ENCODE data around the gene PIK3R3. TPM values are rescaled to one million over a fixed set of nuclear protein-coding genes. Genes with fewer than 3 reads are reported as not detected.
"Not testable (repeated sequence)": the region's sequence is repeated elsewhere in the genome, so short reads cannot be mapped to it uniquely, and the experiment has no call there.

The PIK3R3 gene
- total and polyA plus RNA-seq, 8 donors: 1.2 to 4.9 (median 4.1) TPM

- intact Hi-C loops (cut with DNase I): no loop called here
- Histone ChIP-seq H3K27me3 (no peaks in the 10 kb centered on the region), H3K4me3 (no peak overlapping the region), H3K27ac (no peak overlapping the region), H3K4me1 (no peaks in the 10 kb centered on the region), H3K9me3 (no peaks in the 10 kb centered on the region), H3K36me3 (no peaks in the 10 kb centered on the region)
- 82 to 86% methylated on average over 3 of the region's 3 CpGs for WGBS, 2 donors
- no peak for FAIRE-seq
- no peak for DNase-seq
- no peak for ATAC-seq
- TF ChIP-seq CTCF (IDR thresholded peaks at IDR 0.05): no peak
These were observed 34.3 kb downstream of the PIK3R3 start for GRCh38 chr1:46098027-46098712.

- H3K4me1 ChIP-seq: no peaks in the 10 kb centered on the region
- no peak for FAIRE-seq
- H3K27ac ChIP-seq: no peak overlapping the region
- no peaks in the 10 kb centered on the region for H3K36me3 ChIP-seq
- no peak overlapping the region for H3K4me3 ChIP-seq
- no peak for TF ChIP-seq CTCF (IDR thresholded peaks at IDR 0.05)
- H3K9me3 ChIP-seq: no peaks in the 10 kb centered on the region
- no peaks in the 10 kb centered on the region for H3K27me3 ChIP-seq
- DNase-seq: no peak
- ATAC-seq: no peak
- 94 to 100% methylated on average over 1 of the region's 1 CpG for WGBS, 2 donors
- intact Hi-C loops (cut with DNase I): no loop called here
These were observed 35.3 kb downstream of the PIK3R3 start for GRCh38 chr1:46097149-46097472.

GRCh38 chr1:46096269-46097148 is 35.9 kb downstream of the PIK3R3 start:
- TF ChIP-seq CTCF (IDR thresholded peaks at IDR 0.05): no peak
- no peak for ATAC-seq
- Histone ChIP-seq H3K4me1 (no peaks in the 10 kb centered on the region), H3K27me3 (no peaks in the 10 kb centered on the region), H3K9me3 (no peaks in the 10 kb centered on the region), H3K36me3 (no peaks in the 10 kb centered on the region), H3K4me3 (no peak overlapping the region), H3K27ac (no peak overlapping the region)
- 81 to 85% methylated on average over 10 of the region's 10 CpGs for WGBS, 2 donors
- intact Hi-C loops (cut with DNase I): no loop called here
- DNase-seq: no peak
- no peak for FAIRE-seq

- H3K27me3 ChIP-seq; FAIRE-seq; H3K27ac ChIP-seq; H3K4me1 ChIP-seq; DNase-seq; H3K36me3 ChIP-seq; intact Hi-C loops (cut with DNase I); H3K4me3 ChIP-seq; H3K9me3 ChIP-seq; ATAC-seq: not testable (repeated sequence)
- 87 to 94% methylated on average over 3 of the region's 3 CpGs for WGBS, 2 donors
These were observed 37.3 kb downstream of the PIK3R3 start for GRCh38 chr1:46095110-46095509.

- no peak for DNase-seq
- FAIRE-seq: no peak
These were observed 37.9 kb downstream of the PIK3R3 start for GRCh38 chr1:46094471-46095005.

GRCh38 chr1:46093832-46094231 is 38.6 kb downstream of the PIK3R3 start:
- H3K4me1 ChIP-seq; H3K36me3 ChIP-seq; FAIRE-seq; intact Hi-C loops (cut with DNase I); H3K27ac ChIP-seq; H3K4me3 ChIP-seq; DNase-seq; ATAC-seq; H3K9me3 ChIP-seq; H3K27me3 ChIP-seq: not testable (repeated sequence)
- WGBS, 2 donors: 83 to 86% methylated on average over 4 of the region's 4 CpGs

More at GRCh38 chr1:46094471-46095005, 37.9 kb downstream of the PIK3R3 start:
- Histone ChIP-seq H3K36me3 (no peaks in the 10 kb centered on the region), H3K27ac (no peak overlapping the region), H3K4me1 (no peaks in the 10 kb centered on the region), H3K4me3 (no peak overlapping the region), H3K9me3 (no peaks in the 10 kb centered on the region), H3K27me3 (no peaks in the 10 kb centered on the region)
- no peak for TF ChIP-seq CTCF (IDR thresholded peaks at IDR 0.05)
- intact Hi-C loops (cut with DNase I): no loop called here
- WGBS, 2 donors: 80 to 86% methylated on average over 4 of the region's 4 CpGs
- no peak for ATAC-seq

All from pancreas (tissue), 10 donors.